GM23338 (cell line): ENCODE results near the gene MVB12B.

ENCODE experiments used
- EZH2 ChIP-seq: fragments of 200-600 bp; sonication (generic); IDR thresholded peaks from one replicate; pipeline ENCODE4 v1.8.0; 2017; ENCODE audit warnings: antibody characterized with exemption, mild to moderate bottlenecking, low read depth; ENCODE audit not compliant: unreplicated experiment
- JUNB ChIP-seq: IDR thresholded peaks from one replicate; pipeline ENCODE4 v1.6.1; 2016; ENCODE audit warnings: antibody characterized with exemption; ENCODE audit not compliant: unreplicated experiment
- NANOG ChIP-seq: IDR thresholded peaks from 2 replicates; pipeline ENCODE4 v1.6.1; 2016; ENCODE audit warnings: antibody characterized with exemption, borderline replicate concordance
- POLR2AphosphoS5 ChIP-seq: IDR thresholded peaks from 2 replicates; pipeline ENCODE4 v1.6.1; 2016; ENCODE audit warnings: antibody characterized with exemption, low read depth
- ZNF114 ChIP-seq: fragments of 250-450 bp; sonication (Bioruptor Pico); IDR thresholded peaks from 2 replicates; pipeline ENCODE4 v1.5.0; 2020; ENCODE audit warnings: mild to moderate bottlenecking, moderate library complexity
- TF ChIP-seq, protein P1 (sequence below), 2 experiments: fragments of 200-600 bp in 1 of 2; sonication (generic) in 1 of 2; conservative IDR thresholded peaks; 2 replicates each; pipeline versions ENCODE4 v1.5.1 to v1.6.1; 2016 to 2017; ENCODE audit warnings: antibody characterized with exemption in 2 of 2, low read depth in 2 of 2, mild to moderate bottlenecking in 2 of 2, moderate library complexity in 1 of 2

- TF ChIP-seq, protein P1, sequence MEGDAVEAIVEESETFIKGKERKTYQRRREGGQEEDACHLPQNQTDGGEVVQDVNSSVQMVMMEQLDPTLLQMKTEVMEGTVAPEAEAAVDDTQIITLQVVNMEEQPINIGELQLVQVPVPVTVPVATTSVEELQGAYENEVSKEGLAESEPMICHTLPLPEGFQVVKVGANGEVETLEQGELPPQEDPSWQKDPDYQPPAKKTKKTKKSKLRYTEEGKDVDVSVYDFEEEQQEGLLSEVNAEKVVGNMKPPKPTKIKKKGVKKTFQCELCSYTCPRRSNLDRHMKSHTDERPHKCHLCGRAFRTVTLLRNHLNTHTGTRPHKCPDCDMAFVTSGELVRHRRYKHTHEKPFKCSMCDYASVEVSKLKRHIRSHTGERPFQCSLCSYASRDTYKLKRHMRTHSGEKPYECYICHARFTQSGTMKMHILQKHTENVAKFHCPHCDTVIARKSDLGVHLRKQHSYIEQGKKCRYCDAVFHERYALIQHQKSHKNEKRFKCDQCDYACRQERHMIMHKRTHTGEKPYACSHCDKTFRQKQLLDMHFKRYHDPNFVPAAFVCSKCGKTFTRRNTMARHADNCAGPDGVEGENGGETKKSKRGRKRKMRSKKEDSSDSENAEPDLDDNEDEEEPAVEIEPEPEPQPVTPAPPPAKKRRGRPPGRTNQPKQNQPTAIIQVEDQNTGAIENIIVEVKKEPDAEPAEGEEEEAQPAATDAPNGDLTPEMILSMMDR (conservative IDR thresholded peaks at IDR 0.05; ENCODE audit: low read depth in 2 of 2) = no peak
- TF ChIP-seq POLR2AphosphoS5 (no peak), EZH2 (no peak), ZNF114 (CRISPR knock-in tag) (no peak), JUNB (no peak), NANOG (no peak)
These were observed 3.0 kb downstream of the MVB12B start for GRCh38 chr9:126329476-126330275.
